Measurements from ENCODE around the gene KLHL21. TPM values are rescaled to one million over a fixed set of nuclear protein-coding genes. Genes with fewer than 3 reads are reported as not detected.
"Not testable (repeated sequence)": the region's sequence is repeated elsewhere in the genome, so short reads cannot be mapped to it uniquely, and the experiment has no call there.

KLHL21 gene
- total RNA-seq, 1 donor from 2014 or later: 26.0 TPM

GRCh38 chr1:6560267-6560666 lies 42.4 kb downstream of the KLHL21 start:
- intact Hi-C loops (cut with micrococcal nuclease): no loop called here

GRCh38 chr1:6559161-6559560 lies 43.5 kb downstream of the KLHL21 start:
- intact Hi-C loops (cut with micrococcal nuclease): not testable (repeated sequence)

- intact Hi-C loops (cut with micrococcal nuclease): no loop called here
These were observed 45.1 kb downstream of the KLHL21 start for GRCh38 chr1:6557597-6557996.

- intact Hi-C loops (cut with micrococcal nuclease): loop anchor here (1.0 to 2.0 kb wide), 10 partner anchors 24 to 561 kb away; partner anchors contain the start of genes DNAJC11, PHF13, RNF207 and RPL22
These were observed 47.5 kb downstream of the KLHL21 start, which contains the start of gene TAS1R1 for GRCh38 chr1:6554907-6555778. Gene TAS1R1 (plus strand): TSS chr1:6555307. CDS start chr1:6555374, 67 bp downstream.

GRCh38 chr1:6554031-6554906 lies 48.4 kb downstream of the KLHL21 start, which contains the start of gene NOL9:
Gene NOL9 (minus strand): TSS chr1:6554513. CDS start chr1:6554502, 11 bp downstream.
- intact Hi-C loops (cut with micrococcal nuclease): loop anchor here (1.0 to 2.0 kb wide), 10 partner anchors 25 to 560 kb away; partner anchors contain the start of genes DNAJC11, PHF13, RNF207 and RPL22

GRCh38 chr1:6547301-6547700 lies 55.4 kb downstream of the KLHL21 start:
- intact Hi-C loops (cut with micrococcal nuclease): no loop called here

- intact Hi-C loops (cut with micrococcal nuclease): no loop called here
These were observed 56.3 kb downstream of the KLHL21 start for GRCh38 chr1:6546326-6546725.

GRCh38 chr1:6545276-6546112 lies 57.2 kb downstream of the KLHL21 start:
- intact Hi-C loops (cut with micrococcal nuclease): loop anchor here (2.0 kb wide), 1 partner anchor 55 kb away; the partner anchor contains the start of gene PLEKHG5

GRCh38 chr1:6544831-6545230 lies 57.8 kb downstream of the KLHL21 start:
- intact Hi-C loops (cut with micrococcal nuclease): loop anchor here (2.0 kb wide), 1 partner anchor 54 kb away; the partner anchor contains the start of gene PLEKHG5

Other genes starting within 250 kb of the KLHL21 start
- gene ACOT7, start 209.1 kb downstream of the KLHL21 start, total RNA-seq: 72.3 and 76.9 TPM in 2 replicates
- 0.63 and 1.1 TPM in 2 replicates for gene HES2, start 182.9 kb downstream of the KLHL21 start, total RNA-seq
- gene ESPN, start 178.1 kb downstream of the KLHL21 start, total RNA-seq: 1.1 TPM in 2 replicates
- gene TNFRSF25, start 136.7 kb downstream of the KLHL21 start, total RNA-seq: 162 and 172 TPM in 2 replicates
- gene PLEKHG5, start 111.2 kb downstream of the KLHL21 start, total RNA-seq: 1.8 and 2.0 TPM in 2 replicates
- gene NOL9, start 48.4 kb downstream of the KLHL21 start, total RNA-seq: 53.8 and 54.5 TPM in 2 replicates
- not detected in 2 replicates for gene TAS1R1, start 47.6 kb downstream of the KLHL21 start, total RNA-seq
- gene ZBTB48, start 22.9 kb downstream of the KLHL21 start, total RNA-seq: 43.3 and 46.6 TPM in 2 replicates
- gene PHF13, start 10.9 kb upstream of the KLHL21 start, total RNA-seq: 12.2 and 13.8 TPM in 2 replicates
- 20.0 and 23.9 TPM in 2 replicates for gene THAP3, start 22.0 kb upstream of the KLHL21 start, total RNA-seq
- gene DNAJC11, start 98.9 kb upstream of the KLHL21 start, total RNA-seq: 51.6 and 52.0 TPM in 2 replicates
- gene CAMTA1, start 182.6 kb upstream of the KLHL21 start, total RNA-seq: 36.9 and 43.1 TPM in 2 replicates